ENCODE data around the gene IL22RA1.

Gene IL22RA1

DNA sequence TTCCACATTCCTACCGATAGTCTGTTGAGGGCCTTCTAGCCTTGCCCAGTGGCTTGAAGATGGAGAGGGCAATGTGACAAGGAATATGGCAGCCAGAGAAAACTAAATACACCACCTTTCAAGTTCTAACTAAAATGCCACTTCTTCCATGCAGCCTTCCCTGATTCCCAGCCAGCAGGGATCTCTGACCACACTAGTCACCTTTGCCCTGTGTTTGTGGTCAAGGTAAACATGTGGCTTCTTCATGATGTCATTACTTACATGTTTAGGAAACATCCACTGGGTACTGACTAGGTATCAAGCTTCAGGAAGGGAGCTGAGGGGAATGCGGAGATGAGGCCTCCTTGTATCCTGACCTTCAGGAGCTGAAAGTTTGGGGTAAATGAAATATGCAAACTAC, 22.6 kb upstream of the IL22RA1 start:
- no peak for DNase-seq (ENCODE audit: low read depth)

DNA sequence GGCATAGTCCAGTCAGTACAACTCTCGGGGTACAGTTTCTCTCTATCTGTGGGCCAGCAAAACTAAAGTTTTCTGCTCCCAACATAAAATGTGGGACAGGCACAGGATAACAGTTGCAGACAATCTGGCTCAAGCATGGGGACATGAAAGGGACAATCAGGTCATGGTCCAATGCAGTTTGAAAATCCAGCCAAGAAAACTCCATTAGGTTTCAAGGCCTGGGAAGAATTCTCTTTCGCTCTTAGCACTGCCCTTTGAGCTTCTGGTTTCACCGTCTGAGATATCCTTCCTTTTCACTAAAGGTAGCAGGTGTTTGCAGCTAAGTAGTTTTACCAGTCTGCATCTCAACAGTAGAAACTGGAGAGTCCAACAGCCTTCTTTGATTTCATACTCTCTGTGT, 21.1 kb upstream of the IL22RA1 start:
- no peak for DNase-seq (ENCODE audit: low read depth)

- no peak for DNase-seq (ENCODE audit: low read depth)
Measured at GRCh38 chr1:24162201-24162600, 19.3 kb upstream of the IL22RA1 start.

- DNase-seq (ENCODE audit: low read depth), result no peak
Measured at GRCh38 chr1:24161270-24161669, 18.3 kb upstream of the IL22RA1 start.

DNA sequence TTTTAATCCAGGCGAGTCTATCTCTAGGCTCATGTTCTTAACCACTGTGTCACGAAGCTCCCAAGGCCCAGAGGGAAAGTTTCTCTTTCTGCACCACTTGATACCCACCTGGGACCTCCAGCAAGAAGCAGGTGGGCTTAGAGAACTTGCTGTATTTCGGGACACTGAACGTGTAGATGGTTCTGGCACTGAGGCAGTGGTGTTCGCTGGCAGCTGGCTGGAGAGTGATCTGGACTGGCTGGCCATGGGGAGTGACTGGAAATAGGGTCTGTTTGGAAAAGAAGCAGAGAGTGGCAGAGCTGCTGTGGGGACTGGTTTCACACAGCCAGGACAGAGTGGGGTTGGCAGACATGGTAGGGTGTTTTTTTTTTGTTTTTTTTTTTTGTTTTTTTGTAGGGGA, 16.4 kb upstream of the IL22RA1 start:
- no peak for DNase-seq (ENCODE audit: low read depth)

- no peak for DNase-seq (ENCODE audit: low read depth)
Measured at GRCh38 chr1:24157918-24158481, 15.1 kb upstream of the IL22RA1 start.

DNA sequence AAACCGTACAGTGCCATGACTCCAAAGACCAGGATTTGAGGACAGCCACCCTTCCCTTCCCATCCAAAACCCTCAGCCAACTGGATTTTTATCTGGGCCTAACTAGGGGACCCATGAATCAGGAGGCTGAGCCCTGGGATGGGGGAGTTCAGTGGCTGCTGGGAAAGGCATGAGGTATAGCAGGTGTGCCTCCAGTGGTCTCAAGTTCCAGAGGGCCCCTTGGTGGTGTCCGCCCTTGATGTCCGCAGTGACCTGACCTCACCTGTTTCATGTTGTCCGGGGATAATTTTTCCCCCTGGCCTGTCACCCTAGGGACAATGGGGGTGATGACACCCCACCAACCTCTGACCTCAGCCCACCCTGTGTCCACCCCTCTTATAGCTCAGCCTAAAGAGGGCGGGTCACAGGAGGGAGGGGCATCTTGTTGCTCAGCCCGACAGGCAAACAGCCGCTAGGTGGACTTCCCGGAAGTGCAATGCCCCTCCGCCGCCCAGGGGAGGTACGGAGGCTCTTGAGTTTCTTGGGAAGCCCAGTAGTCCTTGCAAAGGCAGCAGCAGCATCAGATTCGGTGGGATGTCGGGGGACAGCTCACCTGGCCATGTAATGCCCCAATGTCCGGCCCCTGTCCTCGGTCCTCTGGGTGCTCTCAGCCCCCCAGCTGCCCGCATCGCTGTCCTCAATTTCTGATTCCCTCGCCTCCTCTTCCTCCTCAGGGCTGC, 13.8 kb upstream of the IL22RA1 start:
- no peak for DNase-seq (ENCODE audit: low read depth)

DNA sequence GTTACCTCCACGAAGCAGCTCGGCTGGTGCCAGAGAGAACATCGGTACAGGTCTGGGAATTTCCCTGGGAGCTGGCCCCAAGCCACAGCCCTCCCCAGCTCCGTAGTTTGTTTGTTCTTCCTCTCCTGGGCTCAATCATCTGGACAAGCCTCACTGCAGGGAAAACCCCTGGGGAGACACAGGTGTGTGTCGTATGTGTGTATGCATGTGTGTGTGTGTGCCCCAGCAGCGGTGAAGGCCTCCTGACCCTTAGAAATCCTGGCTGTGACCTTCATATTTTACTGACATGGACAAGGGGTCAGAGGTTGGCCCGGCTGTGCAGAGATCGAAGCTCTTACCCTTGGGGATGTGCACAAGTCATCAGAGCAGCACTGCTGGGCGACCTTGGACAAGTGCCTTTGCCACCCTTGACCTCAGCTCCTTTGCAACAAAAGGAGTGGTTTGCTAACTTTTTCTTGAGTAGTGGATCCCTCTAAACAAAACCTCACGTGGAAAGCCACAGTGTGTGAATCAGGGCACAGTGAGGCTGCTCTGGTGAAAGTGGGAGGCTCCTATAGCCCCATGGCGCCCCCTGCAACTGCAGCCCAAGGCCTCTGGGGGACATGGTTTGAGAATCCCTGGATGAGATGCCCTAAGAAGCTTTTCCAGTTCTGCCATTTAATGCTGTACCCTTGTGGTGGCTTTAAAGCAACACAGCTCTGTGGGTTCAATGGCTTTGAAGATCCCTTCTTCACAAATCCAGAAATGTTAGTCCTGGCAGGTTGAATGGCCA, 12.3 kb upstream of the IL22RA1 start:
- DNase-seq (ENCODE audit: low read depth), result no peak

- DNase-seq (ENCODE audit: low read depth), result no peak
Measured at GRCh38 chr1:24154215-24154614, 11.3 kb upstream of the IL22RA1 start.

GRCh38 chr1:24152631-24153494, 9.9 kb upstream of the IL22RA1 start:
- DNase-seq (ENCODE audit: low read depth), result no peak

DNA sequence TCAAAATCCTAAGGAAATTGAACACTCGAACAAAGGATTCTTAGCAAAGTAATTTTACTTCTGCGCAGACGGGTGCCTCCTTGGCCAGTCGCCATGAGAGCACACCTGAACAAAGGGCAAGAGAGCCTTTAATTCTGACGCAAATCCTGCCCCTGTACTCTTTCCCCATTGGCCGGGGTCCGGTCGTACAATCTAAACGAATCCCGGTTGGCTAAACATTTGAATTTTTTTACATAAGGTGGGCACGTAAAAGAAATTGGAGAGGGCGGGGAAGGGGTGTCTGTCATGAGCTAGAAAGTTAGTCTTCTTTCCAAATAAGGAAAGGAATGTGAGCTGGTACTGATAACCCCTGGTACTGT, 8.2 kb upstream of the IL22RA1 start:
- DNase-seq (ENCODE audit: low read depth), result no peak

DNA sequence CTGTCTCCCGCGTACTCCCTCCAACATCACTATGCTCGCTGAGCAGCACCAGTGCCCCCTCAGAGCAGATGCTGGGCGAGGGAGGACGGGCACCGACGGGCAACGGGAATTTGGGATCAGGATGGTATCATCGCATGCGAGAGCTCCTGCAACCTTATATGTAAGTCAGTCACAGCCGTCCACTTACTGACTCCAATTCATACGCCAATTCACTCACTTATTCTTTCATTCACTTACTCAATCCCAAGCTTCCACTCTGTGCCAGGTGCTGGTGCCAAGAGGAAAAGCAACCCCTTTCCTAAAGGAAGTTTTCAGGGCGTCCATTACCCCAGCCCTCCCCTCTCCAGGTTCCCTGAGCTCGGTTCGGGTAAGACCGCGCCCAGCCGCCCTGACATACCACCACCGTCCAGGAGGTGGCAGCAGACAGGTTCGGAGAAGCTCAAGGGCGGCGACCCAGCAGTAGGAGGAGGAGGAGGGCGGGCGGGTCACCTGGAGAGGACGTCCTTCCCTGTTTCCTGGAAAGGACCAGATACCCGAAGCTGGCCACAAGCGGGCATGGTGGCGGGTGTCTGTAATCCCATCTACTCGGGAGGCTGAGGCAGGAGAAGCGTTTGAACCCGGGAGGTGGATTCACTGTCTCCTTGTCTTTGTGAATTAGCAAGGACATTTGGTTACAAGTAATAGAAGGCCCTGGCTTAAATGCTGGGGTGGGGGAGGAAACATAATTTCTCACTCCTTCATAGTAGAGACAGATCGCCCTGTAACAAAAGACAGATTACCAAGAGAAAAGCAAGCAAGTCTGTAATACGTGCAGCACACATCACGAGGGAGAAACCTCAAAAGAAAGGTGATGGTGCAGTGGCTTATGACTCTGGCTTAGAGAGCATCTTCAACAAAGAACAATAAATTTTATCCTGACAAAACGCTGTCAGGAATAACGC, 7.6 kb upstream of the IL22RA1 start:
- peak; percentile 69 for DNase-seq (ENCODE audit: low read depth)

- DNase-seq (ENCODE audit: low read depth), result peak; percentile 54
Measured at GRCh38 chr1:24149866-24150233, 6.9 kb upstream of the IL22RA1 start.

DNA sequence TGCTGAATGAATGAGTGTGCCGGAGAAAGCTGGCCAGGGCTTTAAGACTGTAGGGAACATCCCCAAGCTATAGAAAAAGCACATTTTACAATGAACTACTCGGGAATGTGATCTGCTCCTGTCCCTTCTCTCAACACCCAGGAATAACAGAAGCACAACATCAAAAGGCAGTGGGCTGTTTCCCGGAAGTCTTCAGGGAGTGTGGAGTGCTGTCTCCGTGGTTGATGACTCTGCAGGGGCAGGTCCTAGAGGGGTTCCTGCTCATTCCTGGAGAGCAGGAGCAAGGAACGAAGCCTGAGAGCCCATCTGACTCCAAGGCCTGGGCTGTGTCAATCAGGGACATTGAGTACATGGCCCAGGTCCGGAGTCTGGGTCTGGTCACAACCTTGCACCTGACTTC, 4.9 kb upstream of the IL22RA1 start:
- no peak for DNase-seq (ENCODE audit: low read depth)

GRCh38 chr1:24147194-24147593, 4.3 kb upstream of the IL22RA1 start:
- no peak for DNase-seq (ENCODE audit: low read depth)

- no peak for DNase-seq (ENCODE audit: low read depth)
Measured at GRCh38 chr1:24141311-24141997, 1.5 kb downstream of the IL22RA1 start.

DNA sequence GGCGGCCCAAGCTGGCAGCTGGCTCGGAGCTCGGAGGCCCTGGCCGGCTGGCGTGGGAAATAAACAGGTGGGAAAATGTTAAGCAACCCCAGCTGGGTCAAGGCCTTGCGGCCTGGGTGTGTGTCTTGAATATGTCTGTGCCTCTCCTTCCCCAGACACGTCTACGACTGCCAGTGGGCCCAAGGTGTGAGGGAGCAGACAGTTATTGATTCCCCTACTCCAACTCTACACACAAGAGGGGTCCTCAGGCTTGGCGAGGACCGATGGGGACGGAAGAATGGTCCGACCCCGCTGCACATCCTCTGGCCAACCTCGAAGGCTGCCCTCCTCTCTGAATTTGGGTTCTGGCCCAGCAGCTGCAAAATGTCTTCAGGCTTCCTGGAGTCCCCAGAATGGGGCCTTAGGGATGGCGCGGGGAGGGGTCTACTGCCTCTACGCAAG, 2.2 kb downstream of the IL22RA1 start:
- DNase-seq (ENCODE audit: low read depth), result no peak

DNA sequence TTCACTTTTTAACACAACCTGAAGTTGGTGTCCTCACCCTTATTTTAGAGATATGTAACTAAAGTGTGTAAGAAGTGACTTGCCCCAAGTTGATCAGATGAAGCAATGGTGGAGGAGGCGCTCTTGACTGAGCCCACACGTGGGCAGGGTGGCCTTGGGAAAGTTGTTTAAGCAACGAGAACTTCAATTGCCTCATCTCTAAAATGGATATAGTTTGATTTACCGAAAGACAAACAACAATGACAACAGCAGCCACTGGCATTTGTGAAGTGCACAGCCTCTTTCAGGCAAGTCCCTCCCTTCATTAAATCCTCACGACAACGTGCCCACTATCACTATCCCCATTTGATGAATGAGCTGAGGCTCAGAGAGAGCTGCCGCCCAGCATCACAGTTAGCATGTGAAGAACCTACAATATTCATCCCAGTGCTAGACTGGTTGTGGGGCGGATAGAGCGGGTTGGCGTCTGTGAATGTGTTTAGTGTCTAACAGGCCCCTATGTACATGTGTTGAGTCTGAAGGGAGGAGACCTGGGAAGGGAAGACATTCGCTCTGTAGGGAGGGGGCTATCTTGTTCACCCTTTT, 3.0 kb downstream of the IL22RA1 start:
- DNase-seq (ENCODE audit: low read depth), result no peak

GRCh38 chr1:24139222-24139489, 3.8 kb downstream of the IL22RA1 start:
- DNase-seq (ENCODE audit: low read depth), result no peak

GRCh38 chr1:24138476-24139221, 4.3 kb downstream of the IL22RA1 start:
- DNase-seq (ENCODE audit: low read depth), result no peak
